ENCODE data around the gene GPR12.

GRCh38 chr13:26749905-26750304 lies 10.7 kb downstream of the GPR12 start:
- TF ChIP-seq, protein P1, sequence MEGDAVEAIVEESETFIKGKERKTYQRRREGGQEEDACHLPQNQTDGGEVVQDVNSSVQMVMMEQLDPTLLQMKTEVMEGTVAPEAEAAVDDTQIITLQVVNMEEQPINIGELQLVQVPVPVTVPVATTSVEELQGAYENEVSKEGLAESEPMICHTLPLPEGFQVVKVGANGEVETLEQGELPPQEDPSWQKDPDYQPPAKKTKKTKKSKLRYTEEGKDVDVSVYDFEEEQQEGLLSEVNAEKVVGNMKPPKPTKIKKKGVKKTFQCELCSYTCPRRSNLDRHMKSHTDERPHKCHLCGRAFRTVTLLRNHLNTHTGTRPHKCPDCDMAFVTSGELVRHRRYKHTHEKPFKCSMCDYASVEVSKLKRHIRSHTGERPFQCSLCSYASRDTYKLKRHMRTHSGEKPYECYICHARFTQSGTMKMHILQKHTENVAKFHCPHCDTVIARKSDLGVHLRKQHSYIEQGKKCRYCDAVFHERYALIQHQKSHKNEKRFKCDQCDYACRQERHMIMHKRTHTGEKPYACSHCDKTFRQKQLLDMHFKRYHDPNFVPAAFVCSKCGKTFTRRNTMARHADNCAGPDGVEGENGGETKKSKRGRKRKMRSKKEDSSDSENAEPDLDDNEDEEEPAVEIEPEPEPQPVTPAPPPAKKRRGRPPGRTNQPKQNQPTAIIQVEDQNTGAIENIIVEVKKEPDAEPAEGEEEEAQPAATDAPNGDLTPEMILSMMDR (IDR thresholded peaks at IDR 0.05), result no peak
- no peak for TF ChIP-seq POLR2A (IDR thresholded peaks at IDR 0.05)

All from breast epithelium (tissue), 3 donors.